GM03348 (cell line): Measurements from ENCODE around the gene CENPF.

Experiments
- DNase-seq: peaks from one replicate; pipeline ENCODE4 v3.0.0; 2012; ENCODE audit warnings: low spot score

The CENPF gene

GRCh38 chr1:214708321-214708955, 105.4 kb downstream of the CENPF start:
- no peak for DNase-seq

- no peak for DNase-seq
These were observed 106.2 kb downstream of the CENPF start for GRCh38 chr1:214709241-214709640.

GRCh38 chr1:214712737-214713136, 109.7 kb downstream of the CENPF start:
- no peak for DNase-seq
